ENCODE results near the gene USP20. TPM values are rescaled to one million over a fixed set of nuclear protein-coding genes. Genes with fewer than 3 reads are reported as not detected.
A peak's percentile ranks its signal among the peaks of the same experiment; 100 is the strongest.

Gene USP20
- total and polyA plus RNA-seq, 4 donors = 15.7 to 24.1 (median 21.4) TPM

DNA sequence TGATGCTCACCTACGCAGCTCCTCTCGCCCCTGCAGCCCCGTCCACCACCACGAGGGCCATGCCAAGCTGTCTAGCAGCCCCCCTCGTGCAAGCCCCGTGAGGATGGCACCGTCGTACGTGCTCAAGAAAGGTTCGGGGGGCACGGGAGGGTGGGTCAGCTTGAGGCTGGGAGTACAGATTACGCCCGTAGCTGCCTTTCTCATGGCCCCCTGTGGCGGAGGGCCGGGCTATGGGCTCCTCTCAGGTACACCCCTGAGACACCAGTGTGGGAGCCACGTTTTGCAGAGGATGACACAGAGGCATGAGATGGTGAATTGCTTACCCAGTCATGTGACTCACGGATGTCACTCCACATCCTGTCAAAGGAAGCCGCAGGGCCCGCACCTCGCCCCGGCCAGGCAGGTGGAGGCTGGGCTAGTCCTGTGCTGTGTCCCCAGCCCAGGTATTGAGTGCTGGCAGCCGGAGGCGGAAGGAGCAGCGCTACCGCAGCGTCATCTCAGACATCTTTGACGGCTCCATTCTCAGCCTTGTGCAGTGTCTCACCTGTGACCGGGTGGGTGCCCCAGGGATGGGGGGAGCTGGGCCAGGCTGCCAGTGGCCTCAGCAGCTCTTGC, 33.7 kb downstream of the USP20 start:
- TF ChIP-seq, protein P1, sequence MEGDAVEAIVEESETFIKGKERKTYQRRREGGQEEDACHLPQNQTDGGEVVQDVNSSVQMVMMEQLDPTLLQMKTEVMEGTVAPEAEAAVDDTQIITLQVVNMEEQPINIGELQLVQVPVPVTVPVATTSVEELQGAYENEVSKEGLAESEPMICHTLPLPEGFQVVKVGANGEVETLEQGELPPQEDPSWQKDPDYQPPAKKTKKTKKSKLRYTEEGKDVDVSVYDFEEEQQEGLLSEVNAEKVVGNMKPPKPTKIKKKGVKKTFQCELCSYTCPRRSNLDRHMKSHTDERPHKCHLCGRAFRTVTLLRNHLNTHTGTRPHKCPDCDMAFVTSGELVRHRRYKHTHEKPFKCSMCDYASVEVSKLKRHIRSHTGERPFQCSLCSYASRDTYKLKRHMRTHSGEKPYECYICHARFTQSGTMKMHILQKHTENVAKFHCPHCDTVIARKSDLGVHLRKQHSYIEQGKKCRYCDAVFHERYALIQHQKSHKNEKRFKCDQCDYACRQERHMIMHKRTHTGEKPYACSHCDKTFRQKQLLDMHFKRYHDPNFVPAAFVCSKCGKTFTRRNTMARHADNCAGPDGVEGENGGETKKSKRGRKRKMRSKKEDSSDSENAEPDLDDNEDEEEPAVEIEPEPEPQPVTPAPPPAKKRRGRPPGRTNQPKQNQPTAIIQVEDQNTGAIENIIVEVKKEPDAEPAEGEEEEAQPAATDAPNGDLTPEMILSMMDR (IDR thresholded peaks at IDR 0.05; ENCODE audit: control extremely low read depth, extremely low read depth) = no peak
- Histone ChIP-seq H3K4me1 (ENCODE audit: control insufficient read depth in 5 of 5, insufficient read depth in 5 of 5, low read length in 5 of 5) (no peaks in the 10 kb centered on the region), H3K4me3 (no peak overlapping the region), H3K27me3 (ENCODE audit: control insufficient read depth in 3 of 3, insufficient read depth in 3 of 3, low read length in 2 of 3) (no peaks in the 10 kb centered on the region), H3K9ac (ENCODE audit: insufficient read depth in 1 of 2, low read length in 2 of 2) (no peak overlapping the region), H3K9me3 (ENCODE audit: control insufficient read depth in 4 of 4, insufficient read depth in 3 of 4, low read length in 3 of 4) (no peaks in the 10 kb centered on the region), H3K36me3 (ENCODE audit: control insufficient read depth in 4 of 4, insufficient read depth in 4 of 4, low read length in 4 of 4) (peaks cover 0 to 43% (median 6%) of the 10 kb centered on the region in 4 donors), H3K27ac (ENCODE audit: low read depth in 1 of 2, low read length in 1 of 2) (peak overlapping the region in 1 of 2 donors; percentile 7)
- peak; percentile 53 for ATAC-seq (ENCODE audit: insufficient read depth, low FRiP score)
- WGBS, 2 donors = 79 to 84% methylated on average over 28 of the region's 28 CpGs
- DNase-seq = no peak

DNA sequence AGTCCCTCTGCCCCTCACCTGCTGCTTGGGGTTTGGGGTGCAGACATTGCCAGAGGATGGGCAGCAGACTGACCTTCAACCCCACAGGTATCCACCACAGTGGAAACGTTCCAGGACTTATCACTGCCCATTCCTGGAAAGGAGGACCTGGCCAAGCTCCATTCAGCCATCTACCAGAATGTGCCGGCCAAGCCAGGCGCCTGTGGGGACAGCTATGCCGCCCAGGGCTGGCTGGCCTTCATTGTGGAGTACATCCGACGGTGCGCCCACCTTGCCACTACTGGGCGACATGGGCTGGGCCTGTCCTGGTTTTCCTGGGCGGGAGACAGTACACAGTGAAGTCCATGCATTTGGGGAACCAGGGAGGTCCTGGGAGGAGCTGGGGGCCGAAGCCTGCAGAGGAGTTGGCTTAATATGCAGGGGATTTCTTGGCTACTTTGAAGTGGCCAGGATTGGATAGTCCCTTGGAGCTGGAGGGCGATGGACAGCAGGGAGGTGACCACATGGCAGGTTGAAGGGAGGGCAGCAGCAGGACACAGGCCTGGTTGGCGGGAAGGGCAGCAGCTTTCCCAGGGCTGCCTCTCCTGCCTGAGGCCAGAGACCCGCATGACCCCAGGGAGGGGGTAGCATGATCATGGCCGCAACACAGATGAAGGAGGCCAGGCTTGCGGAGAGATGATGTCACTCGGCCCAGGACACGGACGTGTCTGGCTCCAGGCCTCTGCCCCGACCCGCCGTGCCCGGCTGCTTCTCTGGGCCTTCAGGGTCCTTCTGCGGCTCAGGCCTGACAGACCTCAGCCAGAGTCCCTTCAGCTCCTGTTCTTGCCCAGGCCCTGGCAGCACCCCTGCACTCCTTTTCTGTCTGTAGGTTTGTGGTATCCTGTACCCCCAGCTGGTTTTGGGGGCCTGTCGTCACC, 34.6 kb downstream of the USP20 start:
- WGBS, 2 donors = 93 to 96% methylated on average over 19 to 24 of the region's 24 CpGs
- DNase-seq (no peak), ATAC-seq (ENCODE audit: insufficient read depth, low FRiP score) (no peak)
- Histone ChIP-seq H3K4me1 (ENCODE audit: control insufficient read depth in 5 of 5, insufficient read depth in 5 of 5, low read length in 5 of 5) (no peaks in the 10 kb centered on the region), H3K9me3 (ENCODE audit: control insufficient read depth in 4 of 4, insufficient read depth in 3 of 4, low read length in 3 of 4) (no peaks in the 10 kb centered on the region), H3K36me3 (ENCODE audit: control insufficient read depth in 4 of 4, insufficient read depth in 4 of 4, low read length in 4 of 4) (peaks cover 0 to 52% (median 11%) of the 10 kb centered on the region in 4 donors), H3K4me3 (no peak overlapping the region), H3K27ac (ENCODE audit: low read depth in 1 of 2, low read length in 1 of 2) (no peak overlapping the region), H3K27me3 (ENCODE audit: control insufficient read depth in 3 of 3, insufficient read depth in 3 of 3, low read length in 2 of 3) (no peaks in the 10 kb centered on the region), H3K9ac (ENCODE audit: insufficient read depth in 1 of 2, low read length in 2 of 2) (no peak overlapping the region)
- TF ChIP-seq, protein P1 (IDR thresholded peaks at IDR 0.05; ENCODE audit: control extremely low read depth, extremely low read depth) = no peak

DNA sequence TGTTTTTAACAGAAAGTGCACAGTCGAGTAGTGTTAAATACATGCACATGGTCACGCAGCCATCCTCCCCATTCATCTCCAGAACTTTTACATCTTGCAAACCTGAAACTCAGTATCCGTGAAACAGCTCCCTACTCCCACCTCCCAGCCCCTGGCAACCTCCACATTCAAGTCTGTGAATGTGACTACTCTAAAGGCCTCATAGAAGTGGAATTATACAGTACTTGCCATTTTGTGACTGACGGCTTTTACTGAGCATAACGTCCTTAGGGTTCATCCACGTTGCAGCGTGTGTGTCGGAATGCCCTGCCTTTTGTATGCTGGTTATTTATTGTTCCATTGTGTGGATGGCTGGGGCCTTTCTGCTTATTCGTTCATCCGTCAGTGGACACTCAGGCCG, 35.8 kb downstream of the USP20 start:
- WGBS, 2 donors = 94 to 95% methylated on average over 10 to 11 of the region's 11 CpGs
- no peak for DNase-seq
- no peak overlapping the region for H3K9ac ChIP-seq (ENCODE audit: insufficient read depth in 1 of 2, low read length in 2 of 2)
- H3K27me3 ChIP-seq (ENCODE audit: control insufficient read depth in 3 of 3, insufficient read depth in 3 of 3, low read length in 2 of 3) = no peaks in the 10 kb centered on the region
- no peaks in the 10 kb centered on the region for H3K4me1 ChIP-seq (ENCODE audit: control insufficient read depth in 5 of 5, insufficient read depth in 5 of 5, low read length in 5 of 5)
- H3K4me3 ChIP-seq = no peak overlapping the region
- ATAC-seq (ENCODE audit: insufficient read depth, low FRiP score) = no peak
- no peak overlapping the region for H3K27ac ChIP-seq (ENCODE audit: low read depth in 1 of 2, low read length in 1 of 2)
- H3K9me3 ChIP-seq (ENCODE audit: control insufficient read depth in 4 of 4, insufficient read depth in 3 of 4, low read length in 3 of 4) = no peaks in the 10 kb centered on the region
- peaks cover 1 to 54% (median 17%) of the 10 kb centered on the region in 4 donors for H3K36me3 ChIP-seq (ENCODE audit: control insufficient read depth in 4 of 4, insufficient read depth in 4 of 4, low read length in 4 of 4)
- TF ChIP-seq, protein P1 (IDR thresholded peaks at IDR 0.05; ENCODE audit: control extremely low read depth, extremely low read depth) = no peak

Measured in lung (tissue), 12 donors.